Measurements from ENCODE around the gene FRG1.
"Not testable (repeated sequence)": the region's sequence is repeated elsewhere in the genome, so short reads cannot be mapped to it uniquely, and the experiment has no call there.

FRG1 gene

GRCh38 chr4:189979196-189980047, 38.8 kb downstream of the FRG1 start:
- no peak overlapping the region for H3K4me3 ChIP-seq (ENCODE audit: low read depth, low read length)
- H3K9me3 ChIP-seq (ENCODE audit: control insufficient read depth, insufficient read depth, low read depth, low read length): no peaks in the 10 kb centered on the region
- no peak overlapping the region for H3K27ac ChIP-seq (ENCODE audit: extremely low read depth, low read depth, low read length)
- no peaks in the 10 kb centered on the region for H3K4me1 ChIP-seq (ENCODE audit: control insufficient read depth, insufficient read depth, low read length)
- POLR2A ChIA-PET: no interaction called here
- CTCF ChIA-PET: interaction anchor here (0.9 kb wide), 1 partner anchor 9 kb away, joined by 3 read pairs; no protein-coding TSS in a partner anchor
- no peaks in the 10 kb centered on the region for H3K36me3 ChIP-seq (ENCODE audit: control insufficient read depth in 2 of 2, insufficient read depth in 1 of 2, low read length in 2 of 2)
- TF ChIP-seq ZNF37A (tag by site-specific recombination; IDR thresholded peaks at IDR 0.05): no peak

GRCh38 chr4:189980292-189980691, 39.6 kb downstream of the FRG1 start:
- H3K9me3 ChIP-seq (ENCODE audit: control insufficient read depth, insufficient read depth, low read depth, low read length); H3K36me3 ChIP-seq (ENCODE audit: control insufficient read depth in 2 of 2, insufficient read depth in 1 of 2, low read length in 2 of 2); H3K4me3 ChIP-seq (ENCODE audit: low read depth, low read length); H3K27ac ChIP-seq (ENCODE audit: extremely low read depth, low read depth, low read length); H3K4me1 ChIP-seq (ENCODE audit: control insufficient read depth, insufficient read depth, low read length); POLR2A ChIA-PET: not testable (repeated sequence)
- CTCF ChIA-PET: interaction anchor here (0.9 kb wide), 1 partner anchor 10 kb away, joined by 3 read pairs; no protein-coding TSS in a partner anchor
- peak; percentile 79 for TF ChIP-seq PRDM10 (tag by site-specific recombination; IDR thresholded peaks at IDR 0.05)
- TF ChIP-seq ZBTB8A (tag by site-specific recombination; IDR thresholded peaks at IDR 0.05): 0 out of 2 replicates have a peak, but pooled peaks have one; percentile 22

GRCh38 chr4:189981970-189982369, 41.3 kb downstream of the FRG1 start:
- Histone ChIP-seq H3K4me3 (ENCODE audit: low read depth, low read length) (no peak overlapping the region), H3K4me1 (ENCODE audit: control insufficient read depth, insufficient read depth, low read length) (no peaks in the 10 kb centered on the region), H3K27ac (ENCODE audit: extremely low read depth, low read depth, low read length) (no peak overlapping the region), H3K36me3 (ENCODE audit: control insufficient read depth in 2 of 2, insufficient read depth in 1 of 2, low read length in 2 of 2) (no peaks in the 10 kb centered on the region), H3K9me3 (ENCODE audit: control insufficient read depth, insufficient read depth, low read depth, low read length) (no peaks in the 10 kb centered on the region)
- CTCF ChIA-PET: no interaction called here
- POLR2A ChIA-PET: no interaction called here
- TF ChIP-seq TCF7L2 (IDR thresholded peaks at IDR 0.05; ENCODE audit: borderline replicate concordance, low read depth, low read length): no peak
- no peak for TF ChIP-seq ZNF747 (tag by site-specific recombination; IDR thresholded peaks at IDR 0.05)
- TF ChIP-seq REST (tag by site-specific recombination; IDR thresholded peaks at IDR 0.05): no peak
- no peak for TF ChIP-seq ZNF24 (tag by site-specific recombination; IDR thresholded peaks at IDR 0.05)
- no peak for TF ChIP-seq OSR2 (tag by site-specific recombination; IDR thresholded peaks at IDR 0.05)
- no peak for TF ChIP-seq KLF16 (tag by site-specific recombination; IDR thresholded peaks at IDR 0.05)
- TF ChIP-seq PRDM1 (tag by site-specific recombination; IDR thresholded peaks at IDR 0.05): no peak
- no peak for TF ChIP-seq ZNF211 (tag by site-specific recombination; IDR thresholded peaks at IDR 0.05; ENCODE audit: low read depth)
- no peak for TF ChIP-seq ZNF423 (tag by site-specific recombination; IDR thresholded peaks at IDR 0.05)
- no peak for TF ChIP-seq ZBTB7A (tag by site-specific recombination; IDR thresholded peaks at IDR 0.05; ENCODE audit: low read depth)
- no peak for TF ChIP-seq ZNF416 (tag by site-specific recombination; IDR thresholded peaks at IDR 0.05)
- no peak for TF ChIP-seq ZNF274 (IDR thresholded peaks at IDR 0.05; ENCODE audit: low read length)
- no peak for TF ChIP-seq ZNF274 (tag by site-specific recombination; IDR thresholded peaks at IDR 0.05; ENCODE audit: borderline replicate concordance)
- TF ChIP-seq ELK4 (IDR thresholded peaks at IDR 0.05; ENCODE audit: borderline replicate concordance, low read depth, low read length): no peak
- TF ChIP-seq SP3 (tag by site-specific recombination; IDR thresholded peaks at IDR 0.05): no peak
- TF ChIP-seq ZNF335 (tag by site-specific recombination; conservative IDR thresholded peaks at IDR 0.05): no peak
- TF ChIP-seq ZBTB21 (tag by site-specific recombination; IDR thresholded peaks at IDR 0.05): no peak
- no peak for TF ChIP-seq RBAK (tag by site-specific recombination; IDR thresholded peaks at IDR 0.05)

All from HEK293 (cell line).